K562 (cell line): ENCODE measurements around the gene REEP6. TPM values are rescaled to one million over a fixed set of nuclear protein-coding genes. Genes with fewer than 3 reads are reported as not detected.

Source experiments
- CBX3 ChIP-seq, 2 experiments: IDR thresholded peaks; 1 replicate in 1 of 2; 2 replicates in 1 of 2; pipeline ENCODE4 v1.6.1; 2012; ENCODE audit warnings: inconsistent platforms in 2 of 2, low read length in 2 of 2, borderline replicate concordance in 1 of 2, control low read depth in 1 of 2
- CHD1 ChIP-seq: fragments of 200-600 bp; sonication (generic); IDR thresholded peaks from one replicate; pipeline ENCODE4 v1.6.1; 2012; ENCODE audit warnings: mild to moderate bottlenecking, moderate library complexity, low read length, inconsistent platforms
- ETV5 ChIP-seq: sonication (generic); formaldehyde crosslinking; IDR thresholded peaks from 2 replicates; pipeline ENCODE4 v1.4.0; 2020; ENCODE audit warnings: low read depth, mild to moderate bottlenecking, missing genetic modification reagents
- KDM1A ChIP-seq, 2 experiments: fragments of 450-650 bp; IDR thresholded peaks; 2 replicates each; pipeline ENCODE4 v1.6.1; 2016; ENCODE audit warnings: mild to moderate bottlenecking in 2 of 2
- NKRF ChIP-seq: fragments of 450-650 bp; IDR thresholded peaks from 2 replicates; pipeline ENCODE4 v1.6.1; 2016; ENCODE audit warnings: borderline replicate concordance
- NONO ChIP-seq, 2 experiments: fragments of 200-400 bp in 1 of 2; fragments of 450-650 bp in 1 of 2; formaldehyde crosslinking in 1 of 2; IDR thresholded peaks; 2 replicates each; pipeline ENCODE4 v1.6.1; 2017; ENCODE audit warnings: low read depth in 2 of 2, mild to moderate bottlenecking in 2 of 2, moderate library complexity in 2 of 2, low read length in 1 of 2
- RB1 ChIP-seq: fragments of 450-650 bp; IDR thresholded peaks from 2 replicates; pipeline ENCODE4 v1.6.1; 2017; ENCODE audit warnings: low read depth, mild to moderate bottlenecking
- RBM15 ChIP-seq: fragments of 200-400 bp; formaldehyde crosslinking; IDR thresholded peaks from 2 replicates; pipeline ENCODE4 v1.6.1; 2018; ENCODE audit warnings: mild to moderate bottlenecking, low read length, moderate library complexity; ENCODE audit not compliant: insufficient read depth
- SIN3A ChIP-seq, 2 experiments: fragments of 150-350 bp in 1 of 2; IDR thresholded peaks; 2 replicates each; pipeline ENCODE4 v1.6.1; 2011 to 2016; ENCODE audit warnings: borderline replicate concordance in 2 of 2, low read depth in 2 of 2, low read length in 2 of 2, mild to moderate bottlenecking in 2 of 2, moderate library complexity in 2 of 2; ENCODE audit not compliant: control insufficient read depth in 1 of 2
- SMAD1 ChIP-seq: fragments of 150-350 bp; IDR thresholded peaks from 2 replicates; pipeline ENCODE4 v1.6.1; 2014; ENCODE audit warnings: low read length, low read depth; ENCODE audit not compliant: partially characterized antibody
- SOX6 ChIP-seq: fragments of 450-650 bp; IDR thresholded peaks from 2 replicates; pipeline ENCODE4 v1.6.1; 2014; ENCODE audit warnings: mild to moderate bottlenecking
- TBL1XR1 ChIP-seq, 2 experiments: IDR thresholded peaks; 2 replicates each; pipeline ENCODE4 v1.6.1; 2012; ENCODE audit warnings: improper control_type of control experiment in 2 of 2, low read length in 2 of 2, mild to moderate bottlenecking in 1 of 2
- TBP ChIP-seq: optimal IDR thresholded peaks from 2 replicates; pipeline ENCODE3; 2011; ENCODE audit warnings: low read depth, low read length, improper control_type of control experiment
- TCF7 ChIP-seq: sonication (generic); IDR thresholded peaks from 2 replicates; pipeline ENCODE4 v1.6.1; 2016; ENCODE audit warnings: antibody characterized with exemption, borderline replicate concordance
- XRCC4 ChIP-seq: IDR thresholded peaks from one replicate; pipeline ENCODE4 v1.6.1; 2011; ENCODE audit not compliant: insufficient read depth, insufficient read length; ENCODE audit errors: extremely low read depth
- ZEB2 ChIP-seq: fragments of 450-650 bp; IDR thresholded peaks from 2 replicates; pipeline ENCODE4 v1.6.1; 2016
- ZNF24 ChIP-seq: fragments of 450-650 bp; IDR thresholded peaks from 2 replicates; pipeline ENCODE4 v1.6.1; 2016
- ZNF511 ChIP-seq: sonication (generic); formaldehyde crosslinking; IDR thresholded peaks from 2 replicates; pipeline ENCODE4 v1.8.0; 2022; ENCODE audit warnings: mild to moderate bottlenecking, missing genetic modification reagents
- polyA plus RNA-seq, 8 experiments: library from polyadenylated mRNA; depleted of rRNA in 4 of 8; stranded (reverse) in 5 of 8; unstranded in 3 of 8; fragments of >200 nt; fragmentation: Nextera tagmentation in 2 of 8; fragmentation: Illumina TruSeq in 1 of 8; extraction: Ambion mirVana in 2 of 8; extraction: Trizol in 1 of 8; gene quantifications; 2 replicates each; pipeline versions ENCODE4 v1.2.1 to v1.2.3, GENCODE V29; 2011 to 2014; ENCODE audit warnings: inconsistent platforms in 1 of 8, missing spikeins in 1 of 8
- total RNA-seq, 7 experiments: library from RNA; depleted of rRNA in 6 of 7; stranded (reverse); fragments of >200 nt in 6 of 7; fragmentation: Illumina TruSeq in 2 of 7; extraction: Trizol in 2 of 7; gene quantifications; 2 replicates each; pipeline versions ENCODE4 v1.2.1 to v1.2.3, GENCODE V29; 2011 to 2021; ENCODE audit warnings: low replicate concordance in 1 of 7
- TF ChIP-seq, protein P1 (sequence below), 2 experiments: IDR thresholded peaks; 2 replicates each; pipeline ENCODE4 v1.6.1; 2012; ENCODE audit warnings: improper control_type of control experiment in 2 of 2, low read depth in 2 of 2, low read length in 2 of 2, borderline replicate concordance in 1 of 2
- TF ChIP-seq, protein P2 (sequence below), 2 experiments: fragments of 200-800 bp in 1 of 2; sonication (Bioruptor generic) in 1 of 2; sonication (generic) in 1 of 2; formaldehyde crosslinking in 1 of 2; IDR thresholded peaks in 1 of 2; conservative IDR thresholded peaks in 1 of 2; 2 replicates each; pipeline versions ENCODE4 v1.5.0 to v1.6.1; 2016 to 2020; ENCODE audit warnings: missing compliant biosample characterization in 1 of 2, missing genetic modification characterization in 1 of 2, missing genetic modification reagents in 1 of 2

REEP6 gene
- total and polyA plus RNA-seq, 9 of the 15 experiments (the other 6 are each of a cell fraction or from before 2014, with no cell fraction given): 1.2 to 64.2 (median 12.7) TPM

DNA sequence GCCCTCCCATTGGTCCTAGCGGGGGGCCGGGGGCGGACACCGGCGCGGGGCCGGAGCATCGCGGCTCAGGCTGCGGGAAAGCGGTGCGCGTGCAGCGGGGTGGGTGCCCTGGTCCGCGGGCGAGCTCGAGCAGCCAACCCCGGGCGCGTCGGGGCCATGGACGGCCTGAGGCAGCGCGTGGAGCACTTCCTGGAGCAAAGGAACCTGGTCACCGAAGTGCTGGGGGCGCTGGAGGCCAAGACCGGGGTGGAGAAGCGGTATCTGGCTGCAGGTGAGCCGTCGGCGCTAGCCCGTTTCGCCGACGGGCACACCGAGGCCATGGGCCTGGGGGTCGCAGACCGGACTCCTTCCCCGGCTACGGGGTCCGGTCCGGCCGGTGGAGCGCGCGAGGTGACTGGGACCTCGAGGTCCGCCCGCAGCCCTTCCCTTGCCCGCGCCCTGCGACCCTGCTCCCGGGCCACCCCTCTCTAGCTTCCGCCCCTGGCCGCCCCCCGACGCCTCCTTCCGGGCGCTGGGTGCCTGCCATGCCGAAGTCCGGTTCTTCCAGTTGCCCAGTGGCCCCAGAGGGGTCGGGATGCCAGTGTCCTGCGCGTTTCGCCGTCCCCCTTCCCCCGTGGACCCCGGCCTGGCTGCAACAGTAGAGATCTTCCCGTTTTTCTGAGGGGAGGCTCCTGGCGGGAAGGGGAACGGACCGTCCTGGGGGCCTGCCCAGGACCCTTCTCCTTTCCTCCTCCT is at the start of gene REEP6 (continued):
- TF ChIP-seq NKRF: peak; percentile 37; the same call in 1 of the 2 replicates
- TF ChIP-seq ZEB2: no peak
- TF ChIP-seq TBP: peak; percentile 51
- TF ChIP-seq XRCC4: no peak
- TF ChIP-seq RBM15: no peak
- no peak for TF ChIP-seq TBL1XR1 (IDR thresholded peaks at IDR 0.05; ENCODE audit: low read length in 2 of 2)
- peak; percentile 94 for TF ChIP-seq CHD1
- peak; percentile 43; the same call in 1 of the 2 replicates for TF ChIP-seq ETV5
- peak in 1 of 2 experiments; percentile 19; a peak in 2 of 4 replicates for TF ChIP-seq KDM1A (IDR thresholded peaks at IDR 0.05)
- 0 out of 2 replicates have a peak, but pooled peaks have one; percentile 14 for TF ChIP-seq ZNF24
- TF ChIP-seq SOX6: peak; percentile 40; the same call in 1 of the 2 replicates
- peak in 1 of 2 experiments; percentile 66; a peak in 1 of 4 replicates for TF ChIP-seq NONO (IDR thresholded peaks at IDR 0.05; ENCODE audit: low read depth in 2 of 2, low read length in 1 of 2)
- TF ChIP-seq RB1: peak; percentile 77; the same call in 1 of the 2 replicates
- 0 out of 4 replicates have a peak, but pooled peaks of 1 of the 2 experiments have one; percentile 34 for TF ChIP-seq SIN3A (IDR thresholded peaks at IDR 0.05; ENCODE audit: borderline replicate concordance in 2 of 2, control insufficient read depth in 1 of 2, low read depth in 2 of 2, low read length in 2 of 2)
- TF ChIP-seq ZNF511 (CRISPR knock-in tag): peak; percentile 18; the same call in 1 of the 2 replicates
- TF ChIP-seq, protein P1, sequence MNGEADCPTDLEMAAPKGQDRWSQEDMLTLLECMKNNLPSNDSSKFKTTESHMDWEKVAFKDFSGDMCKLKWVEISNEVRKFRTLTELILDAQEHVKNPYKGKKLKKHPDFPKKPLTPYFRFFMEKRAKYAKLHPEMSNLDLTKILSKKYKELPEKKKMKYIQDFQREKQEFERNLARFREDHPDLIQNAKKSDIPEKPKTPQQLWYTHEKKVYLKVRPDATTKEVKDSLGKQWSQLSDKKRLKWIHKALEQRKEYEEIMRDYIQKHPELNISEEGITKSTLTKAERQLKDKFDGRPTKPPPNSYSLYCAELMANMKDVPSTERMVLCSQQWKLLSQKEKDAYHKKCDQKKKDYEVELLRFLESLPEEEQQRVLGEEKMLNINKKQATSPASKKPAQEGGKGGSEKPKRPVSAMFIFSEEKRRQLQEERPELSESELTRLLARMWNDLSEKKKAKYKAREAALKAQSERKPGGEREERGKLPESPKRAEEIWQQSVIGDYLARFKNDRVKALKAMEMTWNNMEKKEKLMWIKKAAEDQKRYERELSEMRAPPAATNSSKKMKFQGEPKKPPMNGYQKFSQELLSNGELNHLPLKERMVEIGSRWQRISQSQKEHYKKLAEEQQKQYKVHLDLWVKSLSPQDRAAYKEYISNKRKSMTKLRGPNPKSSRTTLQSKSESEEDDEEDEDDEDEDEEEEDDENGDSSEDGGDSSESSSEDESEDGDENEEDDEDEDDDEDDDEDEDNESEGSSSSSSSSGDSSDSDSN (IDR thresholded peaks at IDR 0.05; ENCODE audit: borderline replicate concordance in 1 of 2, low read depth in 2 of 2, low read length in 2 of 2): 0 out of 4 replicates have a peak, but pooled peaks of 1 of the 2 experiments have one; percentile 66
- TF ChIP-seq SMAD1: peak; percentile 36
- TF ChIP-seq TCF7: 0 out of 2 replicates have a peak, but pooled peaks have one; percentile 42
- peak in 1 of 2 experiments; percentile 17; a peak in 1 of 3 replicates for TF ChIP-seq CBX3 (IDR thresholded peaks at IDR 0.05; ENCODE audit: borderline replicate concordance in 1 of 2, low read length in 2 of 2)
- TF ChIP-seq, protein P2, sequence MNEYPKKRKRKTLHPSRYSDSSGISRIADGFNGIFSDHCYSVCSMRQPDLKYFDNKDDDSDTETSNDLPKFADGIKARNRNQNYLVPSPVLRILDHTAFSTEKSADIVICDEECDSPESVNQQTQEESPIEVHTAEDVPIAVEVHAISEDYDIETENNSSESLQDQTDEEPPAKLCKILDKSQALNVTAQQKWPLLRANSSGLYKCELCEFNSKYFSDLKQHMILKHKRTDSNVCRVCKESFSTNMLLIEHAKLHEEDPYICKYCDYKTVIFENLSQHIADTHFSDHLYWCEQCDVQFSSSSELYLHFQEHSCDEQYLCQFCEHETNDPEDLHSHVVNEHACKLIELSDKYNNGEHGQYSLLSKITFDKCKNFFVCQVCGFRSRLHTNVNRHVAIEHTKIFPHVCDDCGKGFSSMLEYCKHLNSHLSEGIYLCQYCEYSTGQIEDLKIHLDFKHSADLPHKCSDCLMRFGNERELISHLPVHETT (CRISPR knock-in tag; conservative IDR thresholded peaks at IDR 0.05 in 1 of 2, IDR thresholded peaks at IDR 0.05 in 1 of 2): peak in 1 of 2 experiments; percentile 31; a peak in 1 of 4 replicates
